ENCODE data around the gene NKPD1. TPM values are rescaled to one million over a fixed set of nuclear protein-coding genes. Genes with fewer than 3 reads are reported as not detected.

Gene NKPD1
- total and polyA plus RNA-seq, 2 donors (not counting 1 experiment from before 2014, with no cell fraction given): 0.27 to 0.36 TPM

- no peak overlapping the region for H3K27ac ChIP-seq (ENCODE audit: low read length in 2 of 2)
- no peak for ATAC-seq (ENCODE audit: low read depth)
- H3K4me1 Mint-ChIP-seq: peaks cover 79% of the 10 kb centered on the region
Observed at GRCh38 chr19:45121827-45122345, 38.9 kb downstream of the NKPD1 start.

More at GRCh38 chr19:45121827-45122345, 38.9 kb downstream of the NKPD1 start:
- Histone ChIP-seq H3K4me2 (replicated peaks; ENCODE audit: low read depth, low read length, poor library complexity, severe bottlenecking) (peak overlapping the region; percentile 6), H3K4me3 (ENCODE audit: control extremely low read depth in 1 of 5, extremely low read depth in 1 of 5, insufficient read depth in 1 of 5, low read depth in 2 of 5, low read length in 4 of 5) (no peak overlapping the region), H3K9ac (ENCODE audit: low read length) (no peak overlapping the region), H3K9me3 (ENCODE audit: control extremely low read depth in 1 of 3, control insufficient read depth in 2 of 3, insufficient read depth in 1 of 3, low read length in 2 of 3) (no peaks in the 10 kb centered on the region), H3K36me3 (replicated peaks in 1 of 2; ENCODE audit: control extremely low read depth in 1 of 2, control insufficient read depth in 1 of 2, extremely low read depth in 1 of 2, insufficient read depth in 2 of 2, low read length in 1 of 2) (no peaks in the 10 kb centered on the region), H3K27me3 (replicated peaks in 1 of 4; ENCODE audit: control extremely low read depth in 1 of 4, control insufficient read depth in 3 of 4, insufficient read depth in 4 of 4, low read length in 3 of 4) (no peaks in the 10 kb centered on the region), H3K4me1 (ENCODE audit: control insufficient read depth in 2 of 2, insufficient read depth in 2 of 2, low read length in 2 of 2) (peaks cover 44 to 64% of the 10 kb centered on the region in 2 donors), H2AFZ (ENCODE audit: insufficient read depth, low read depth, low read length, poor library complexity, severe bottlenecking) (no peak overlapping the region), H3K79me2 (ENCODE audit: control insufficient read depth, insufficient read depth, low read length) (peaks cover 95% of the 10 kb centered on the region), H4K20me1 (ENCODE audit: control insufficient read depth, insufficient read depth, low read length, poor library complexity, severe bottlenecking) (peaks cover 86% of the 10 kb centered on the region)
- intact Hi-C loops (cut with micrococcal nuclease): no loop called here
- ChIA-PET POLR2A (no interaction called here), CTCF (no interaction called here)
- H3K9me3 Mint-ChIP-seq (ENCODE audit: insufficient read depth): no peaks in the 10 kb centered on the region
- no peak for TF ChIP-seq EZH2 (IDR thresholded peaks at IDR 0.05; ENCODE audit: borderline replicate concordance, insufficient read depth, low read depth, low read length, poor library complexity, severe bottlenecking)
- no peak for TF ChIP-seq CTCF (IDR thresholded peaks at IDR 0.05)
- WGBS (ENCODE audit: insufficient coverage): 51% methylated on average over 11 of the region's 11 CpGs
- DNase-seq: no peak
- no peaks in the 10 kb centered on the region for H3K27me3 Mint-ChIP-seq
- H3K4me3 Mint-ChIP-seq: no peak overlapping the region
- no peak overlapping the region for H3K27ac Mint-ChIP-seq

All from B cell (primary cell).